ENCODE data around the gene NSG1.

Gene NSG1

DNA sequence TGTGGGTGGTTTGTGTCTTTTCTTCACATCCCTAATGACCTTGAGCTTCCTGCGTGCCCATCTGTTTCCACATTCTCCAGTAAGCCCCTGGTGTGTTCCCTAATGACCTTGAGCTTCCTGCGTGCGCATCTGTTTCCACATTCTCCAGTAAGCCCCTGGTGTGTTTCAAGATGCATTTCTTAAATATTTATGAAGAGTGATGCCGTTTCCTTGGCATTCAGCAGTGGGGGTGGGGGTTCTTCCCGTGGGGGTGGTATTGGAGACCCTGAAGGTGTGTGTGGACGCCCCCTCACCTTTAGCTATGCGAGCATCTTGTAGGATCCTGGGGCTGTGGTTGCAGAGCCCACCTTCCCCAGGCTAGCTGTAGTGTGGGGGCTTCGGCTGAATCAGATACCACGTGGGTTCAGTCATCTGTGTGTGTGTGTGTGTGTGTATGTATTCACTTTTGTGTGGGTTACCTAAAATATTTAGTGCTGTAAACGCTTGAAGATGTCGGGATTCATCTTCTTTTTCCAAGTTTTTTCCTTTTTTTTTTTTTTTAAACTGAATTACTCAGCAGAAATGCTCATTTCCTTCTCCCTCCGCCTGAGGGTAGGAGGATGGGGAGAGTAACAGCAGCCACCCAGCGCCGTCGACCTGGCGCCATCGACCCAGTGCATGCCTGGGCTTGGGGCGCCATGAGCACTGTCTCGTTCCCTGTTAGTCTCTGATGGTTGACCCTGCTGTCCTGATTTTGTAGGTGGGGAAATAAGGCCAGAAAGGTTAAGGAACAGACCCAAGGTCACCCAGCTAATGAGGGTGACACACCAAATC lies 9.9 kb downstream of the NSG1 start:
- DNase-seq = no peak

DNA sequence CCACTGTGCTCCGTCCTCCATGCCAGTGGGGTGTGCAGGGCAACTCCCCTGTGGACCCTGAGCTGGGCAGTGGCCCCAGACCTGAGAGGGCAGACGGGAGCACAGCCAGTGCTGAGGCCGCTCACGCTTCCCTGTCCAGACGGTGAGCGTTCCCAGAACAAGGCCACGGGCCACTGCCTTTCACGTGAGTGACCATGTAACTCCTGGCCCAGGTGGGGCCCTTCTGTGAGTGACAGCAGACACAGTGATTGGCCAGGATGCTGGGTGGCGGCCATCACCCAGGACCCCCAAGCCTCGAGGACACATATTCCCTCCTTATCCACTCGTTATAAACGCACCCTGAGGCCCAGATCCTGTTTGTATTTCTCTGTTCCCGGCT lies 10.5 kb downstream of the NSG1 start:
- DNase-seq = no peak

DNA sequence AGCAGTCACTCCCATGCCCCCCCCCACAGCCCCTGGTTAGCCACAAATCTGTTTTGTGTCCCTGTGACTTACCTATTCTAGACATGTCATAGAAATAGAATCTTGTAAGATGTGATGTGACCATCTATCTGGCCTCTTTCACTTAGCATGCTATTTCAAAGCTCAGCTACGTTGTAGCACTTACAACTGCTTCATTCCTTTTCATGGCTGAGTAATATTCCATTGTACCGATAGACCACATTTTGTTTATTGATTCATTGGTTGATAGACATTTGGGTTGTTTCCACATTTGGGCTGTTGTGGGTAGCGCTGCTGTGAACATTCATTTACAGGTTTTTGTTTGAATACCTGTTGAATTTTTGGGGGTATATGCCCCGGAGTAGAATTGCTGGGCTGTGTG lies 11.5 kb downstream of the NSG1 start:
- no peak for DNase-seq

DNA sequence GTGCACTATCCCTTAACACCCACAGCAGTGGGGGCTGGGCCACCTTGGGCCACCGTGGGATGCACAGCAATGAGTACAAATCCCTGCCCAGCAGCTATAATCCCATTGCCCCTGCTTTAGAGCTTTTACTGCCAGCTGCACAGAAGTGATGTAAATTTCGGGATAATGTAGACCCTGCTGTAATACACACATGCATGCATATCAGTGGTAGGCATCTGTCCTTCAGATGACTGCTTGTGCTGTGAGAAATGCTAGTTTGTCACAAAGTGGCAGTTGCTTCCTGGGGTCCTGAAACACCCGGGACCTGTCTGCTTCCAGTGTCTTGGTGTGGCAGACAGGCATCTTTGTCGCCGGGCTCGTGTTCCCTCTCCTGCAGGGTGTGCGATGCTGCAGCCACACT lies 14.1 kb downstream of the NSG1 start:
- no peak for DNase-seq

DNA sequence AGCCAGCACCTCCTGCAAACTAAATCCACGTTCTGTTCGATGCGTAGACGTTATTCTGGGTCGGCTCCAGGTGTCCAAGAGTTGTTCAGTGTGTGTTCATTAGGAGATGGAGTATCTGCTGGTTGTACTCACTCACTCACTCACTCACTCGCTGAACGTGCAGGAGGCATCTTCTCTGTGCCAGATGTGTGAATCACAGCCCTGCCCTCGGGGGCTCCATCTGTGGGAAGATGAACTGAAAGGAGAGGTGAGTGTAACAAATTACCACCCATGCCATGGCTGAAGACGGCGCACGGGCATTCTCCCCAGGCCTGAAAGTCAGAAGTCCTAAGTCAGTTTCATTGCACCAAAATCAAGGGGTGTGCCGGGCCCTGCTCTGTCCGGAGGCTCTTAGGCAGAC lies 16.1 kb downstream of the NSG1 start:
- DNase-seq = no peak

DNA sequence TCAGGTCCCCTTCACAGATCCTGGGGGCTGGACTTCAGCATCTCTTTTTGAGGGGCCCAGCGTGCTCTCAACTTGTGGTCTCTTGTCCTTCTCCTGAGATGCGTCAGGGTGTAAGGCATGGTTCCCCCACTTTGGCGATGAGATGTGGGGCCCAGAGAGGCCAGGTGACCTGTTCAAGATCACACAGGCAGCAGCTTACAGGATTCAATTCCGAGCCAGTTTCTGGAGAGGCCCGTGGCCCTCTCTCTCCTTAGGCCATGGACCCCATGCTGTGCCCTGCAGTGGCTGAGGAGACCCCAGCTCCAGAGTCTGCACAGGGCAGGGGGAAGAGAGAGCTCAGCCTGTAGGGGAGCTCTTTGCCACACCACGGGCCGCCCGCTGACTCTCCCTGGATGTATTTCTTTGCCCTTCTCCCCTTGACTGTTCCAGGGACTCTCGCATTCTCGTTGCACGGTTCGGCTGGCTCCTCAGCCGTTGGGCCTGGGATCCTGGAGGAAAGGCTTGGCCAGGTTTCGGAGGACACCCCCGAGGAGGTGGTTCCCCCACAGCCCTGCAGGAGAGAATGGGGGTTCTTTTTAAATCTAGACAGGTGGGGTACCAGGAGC lies 18.6 kb downstream of the NSG1 start:
- DNase-seq = no peak

DNA sequence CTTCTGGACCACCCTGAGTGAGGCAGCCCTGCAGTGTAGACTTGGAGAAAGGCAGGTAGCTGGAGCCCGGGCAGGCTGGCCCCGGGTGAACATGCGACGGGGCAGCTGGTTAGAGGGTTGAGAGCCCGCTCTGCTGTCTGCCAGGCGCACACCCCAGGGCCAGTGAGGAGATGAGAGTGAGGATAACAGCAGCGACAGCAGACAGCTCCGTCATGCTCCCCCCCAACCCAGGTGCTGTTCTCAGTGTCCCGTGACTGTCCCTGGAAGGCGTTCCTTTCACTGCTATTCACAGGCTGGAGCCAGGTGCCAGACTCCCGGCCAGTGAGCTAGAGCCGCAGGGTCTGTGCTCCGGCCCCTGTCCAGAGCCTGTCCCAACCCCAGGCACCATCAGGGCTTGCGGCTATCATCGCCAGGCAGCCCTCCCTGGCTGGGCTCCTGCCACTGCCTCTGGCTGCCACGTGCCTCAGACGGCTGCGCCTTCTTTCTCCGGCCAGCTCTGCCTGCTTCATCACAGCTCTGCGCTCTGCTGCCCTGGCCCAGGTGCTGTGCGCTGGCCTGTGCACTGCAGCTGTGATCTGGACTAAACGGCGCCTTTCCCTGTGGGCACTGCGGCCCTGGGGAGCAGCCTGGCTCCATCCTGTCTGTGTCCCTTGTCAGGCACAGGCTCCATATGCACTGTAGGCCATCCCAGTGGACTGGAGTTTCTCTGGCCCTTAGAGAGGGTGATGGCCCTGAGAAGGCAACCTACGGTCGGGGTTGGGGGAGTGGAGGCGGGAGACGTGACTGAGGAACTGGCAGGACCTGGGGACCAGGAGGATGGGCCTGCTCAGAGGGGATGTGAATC lies 19.8 kb downstream of the NSG1 start:
- DNase-seq = no peak

DNA sequence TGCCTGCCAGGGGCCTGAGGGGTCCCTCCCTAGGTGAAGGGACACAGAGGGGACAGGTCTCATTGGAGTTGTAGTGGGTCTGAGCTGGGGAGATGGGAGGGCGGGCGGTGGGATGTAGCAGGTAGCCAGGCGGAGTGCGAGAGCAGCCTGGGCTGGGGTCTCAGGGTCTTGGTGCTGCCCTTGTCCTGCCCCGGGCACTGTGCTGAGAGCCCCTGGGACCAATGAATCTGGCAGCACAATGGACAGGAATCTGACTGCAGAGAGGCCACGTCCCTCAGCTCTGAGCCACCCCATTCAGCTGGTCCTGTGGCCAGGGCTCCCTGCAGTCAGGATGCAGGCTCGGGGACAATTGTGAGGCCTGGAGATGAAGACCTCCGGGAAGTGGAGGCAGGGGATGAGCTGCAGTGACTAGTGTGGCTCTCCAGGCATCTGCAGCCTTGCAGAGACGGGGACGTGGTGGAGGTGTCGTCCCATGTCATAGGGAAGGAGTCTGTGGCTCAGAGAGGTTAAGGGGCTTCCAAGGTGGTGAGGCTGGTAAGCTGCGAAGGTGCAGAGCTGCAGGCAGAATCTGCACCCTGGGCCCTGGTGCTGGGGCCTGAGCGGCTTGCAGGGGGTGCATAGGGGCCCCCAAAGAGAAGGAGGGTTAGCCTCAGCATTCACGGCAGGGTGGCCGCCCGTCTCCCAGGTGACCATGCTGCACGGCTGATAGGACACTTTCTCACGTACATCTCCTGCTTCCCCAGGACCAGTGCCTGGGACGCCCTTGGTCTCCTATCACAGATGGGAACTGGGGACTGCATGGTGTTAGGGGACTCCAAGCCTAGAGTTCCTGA lies 20.6 kb downstream of the NSG1 start:
- DNase-seq = no peak

DNA sequence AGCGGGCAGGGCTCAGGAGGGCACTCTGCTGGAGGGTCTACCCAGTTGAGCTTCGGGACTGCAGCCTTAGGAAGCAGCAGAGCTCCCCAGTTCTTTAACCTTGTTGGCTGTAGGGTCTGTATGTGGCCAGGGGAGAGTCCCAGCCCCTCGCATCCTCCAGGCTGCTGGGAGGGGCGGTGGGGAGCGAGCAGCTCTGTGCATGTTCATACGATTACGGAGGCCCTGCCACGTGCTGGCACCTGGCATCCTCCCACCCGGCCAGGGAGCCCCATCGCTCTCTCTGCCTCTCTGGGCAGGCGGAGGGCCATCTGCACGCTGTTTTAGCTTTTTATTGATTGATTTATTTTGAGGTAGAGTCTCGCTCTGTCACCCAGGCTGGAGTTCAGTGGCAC lies 21.2 kb downstream of the NSG1 start:
- DNase-seq = no peak

DNA sequence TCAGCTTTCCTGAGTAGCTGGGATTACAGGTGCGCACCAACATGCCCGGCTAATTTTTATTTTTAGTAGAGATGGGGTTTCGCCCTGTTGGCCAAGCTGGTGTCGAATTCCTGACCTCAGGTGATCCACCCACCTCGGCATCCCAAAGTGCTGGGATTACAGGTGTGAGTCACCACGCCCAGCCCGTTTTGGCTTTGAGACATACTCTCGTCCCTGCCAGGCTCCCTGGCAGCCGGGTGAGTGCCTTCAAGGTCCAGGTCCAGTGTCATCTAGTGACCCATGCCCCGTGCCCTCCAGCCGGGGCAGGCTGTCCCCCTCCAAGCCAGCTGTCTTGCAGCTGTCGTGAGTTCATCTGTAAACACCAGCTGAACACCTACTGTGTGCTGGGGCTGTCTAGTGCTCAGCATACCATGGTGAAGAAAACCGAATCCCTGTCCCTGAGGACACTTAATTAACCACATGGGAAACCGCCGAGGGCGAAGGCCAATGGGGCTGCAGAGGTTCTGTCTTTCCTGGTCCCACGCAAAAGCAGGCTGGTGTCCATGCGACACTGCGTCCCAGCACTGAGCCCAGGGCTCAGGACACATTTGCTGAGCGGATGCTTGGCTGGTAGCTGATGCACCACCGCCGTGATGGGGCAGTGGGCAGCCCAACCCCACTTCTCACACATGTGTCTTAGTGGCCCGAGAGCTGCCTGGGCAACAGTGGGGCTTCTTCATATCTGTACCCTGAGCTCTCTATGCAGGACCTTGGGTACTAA lies 21.9 kb downstream of the NSG1 start:
- no peak for DNase-seq

DNA sequence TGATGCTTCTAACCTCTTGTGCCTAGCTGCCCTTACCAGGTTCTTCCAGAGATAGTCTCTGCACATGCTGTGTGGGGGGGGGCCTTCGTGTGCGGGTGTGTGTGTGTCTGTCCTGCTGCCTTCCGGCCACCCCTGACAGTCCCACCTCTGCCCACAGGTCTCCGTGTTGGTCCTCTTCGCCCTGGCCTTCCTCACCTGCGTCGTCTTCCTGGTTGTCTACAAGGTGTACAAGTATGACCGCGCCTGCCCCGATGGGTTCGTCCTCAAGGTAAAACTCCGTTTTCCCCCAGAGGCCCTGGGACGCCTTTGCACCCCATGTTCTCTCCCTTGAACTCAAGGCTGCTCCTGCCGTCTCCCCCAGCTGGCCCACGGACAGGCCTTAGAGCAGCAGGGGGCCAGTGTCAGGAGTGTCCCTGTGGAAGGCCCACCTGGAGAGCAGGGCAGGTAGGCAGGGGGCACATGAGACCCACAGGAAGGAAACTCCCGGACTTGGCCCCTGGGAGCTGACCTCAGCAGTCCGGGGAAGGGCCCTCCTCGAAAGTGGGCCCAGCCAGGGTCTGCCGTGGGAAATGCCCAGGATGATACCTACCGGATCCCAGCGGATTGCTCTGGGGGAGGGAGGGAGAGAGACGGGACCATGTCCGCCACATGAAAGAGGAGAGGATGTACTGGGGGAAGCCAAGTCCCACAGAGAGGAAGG lies 22.7 kb downstream of the NSG1 start:
- no peak for DNase-seq

DNA sequence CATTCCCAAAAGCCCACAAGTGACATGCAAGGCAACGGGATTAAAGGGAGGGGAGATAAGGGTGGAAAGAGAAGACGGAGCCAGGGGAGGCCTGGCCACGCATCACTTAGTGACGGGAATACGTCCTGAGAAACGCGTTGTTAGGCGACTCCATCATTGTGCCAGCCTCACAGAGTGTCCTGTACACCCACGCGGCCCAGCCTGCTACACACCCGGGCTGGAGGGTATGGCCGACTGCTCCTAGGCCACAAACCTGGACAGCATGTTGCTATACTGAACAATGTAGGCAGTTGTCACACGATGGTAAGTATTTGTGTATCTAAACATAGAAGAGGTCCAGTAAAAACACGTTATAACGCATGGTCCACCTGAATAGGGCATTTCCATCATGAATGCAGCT lies 23.4 kb downstream of the NSG1 start:
- no peak for DNase-seq

DNA sequence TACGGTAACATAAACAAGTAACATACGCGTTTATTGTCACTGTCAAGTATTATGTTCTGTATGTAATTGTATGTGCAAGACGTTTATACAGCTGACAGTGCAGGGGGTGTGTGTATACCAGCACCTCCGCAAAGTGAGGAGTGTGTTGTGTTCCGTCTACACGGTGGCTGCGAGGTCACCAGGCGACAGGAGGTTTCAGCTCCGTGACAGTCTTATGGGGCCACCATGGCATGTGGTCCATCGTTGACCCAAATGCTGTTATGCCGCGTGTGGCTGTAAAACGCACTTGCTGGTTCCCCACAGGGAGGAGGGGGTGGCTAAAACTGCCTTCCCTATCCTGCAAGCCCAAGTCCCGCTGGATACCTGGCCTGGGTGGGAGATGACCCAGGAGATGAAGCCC lies 25.0 kb downstream of the NSG1 start:
- DNase-seq = no peak

DNA sequence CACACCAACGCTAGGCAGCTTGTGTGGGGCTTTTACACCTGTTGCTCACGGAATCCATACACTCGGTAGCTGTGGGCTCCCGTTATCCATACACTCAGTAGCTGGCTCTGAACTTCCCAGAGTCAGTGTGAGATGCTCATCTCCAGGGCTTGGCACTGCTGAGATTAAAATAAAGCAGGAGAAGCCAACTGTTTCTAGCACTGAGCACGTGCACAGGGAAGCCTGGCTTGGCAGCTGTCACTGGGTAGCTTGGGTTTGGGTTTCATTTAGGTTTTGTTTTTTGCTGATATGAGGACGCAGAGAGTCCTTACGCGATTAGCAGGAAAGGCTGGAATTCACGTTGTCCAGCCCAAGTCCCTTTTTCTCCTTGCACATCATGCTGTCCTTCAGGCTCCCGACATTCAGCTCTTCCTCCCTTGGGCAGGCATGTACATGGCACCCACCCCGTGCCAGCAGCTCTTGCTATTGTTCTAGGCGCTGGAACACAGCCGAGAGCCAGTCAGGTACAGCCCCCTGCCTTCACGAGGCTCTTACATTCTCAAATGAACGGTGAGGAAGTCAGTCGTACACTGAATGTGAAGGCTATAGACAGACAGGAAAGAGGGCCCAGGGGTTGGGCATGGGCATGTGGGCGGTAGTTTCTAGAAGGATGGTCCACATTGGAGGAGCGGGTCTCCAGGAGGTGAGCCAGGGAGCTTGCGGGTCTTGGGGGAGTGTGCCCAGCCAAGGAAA lies 25.9 kb downstream of the NSG1 start:
- DNase-seq = no peak

DNA sequence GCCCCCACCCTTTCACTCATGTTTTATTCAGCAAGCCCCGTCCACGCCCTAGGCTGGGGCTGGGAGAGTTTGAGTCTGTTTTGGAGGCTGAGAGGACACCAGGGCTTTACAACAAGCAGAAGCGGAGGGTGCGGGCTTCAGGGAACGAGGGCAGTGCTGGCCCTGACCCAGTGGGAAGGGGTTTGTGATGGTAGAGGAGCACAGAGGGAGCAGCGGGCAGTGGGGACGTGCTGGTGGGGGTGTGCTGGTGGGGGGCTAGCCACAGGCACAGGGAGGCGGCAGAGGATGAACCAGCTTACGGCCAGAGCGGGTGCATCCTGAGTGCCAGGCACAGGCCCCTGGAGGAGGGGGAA lies 26.4 kb downstream of the NSG1 start:
- DNase-seq = no peak

DNA sequence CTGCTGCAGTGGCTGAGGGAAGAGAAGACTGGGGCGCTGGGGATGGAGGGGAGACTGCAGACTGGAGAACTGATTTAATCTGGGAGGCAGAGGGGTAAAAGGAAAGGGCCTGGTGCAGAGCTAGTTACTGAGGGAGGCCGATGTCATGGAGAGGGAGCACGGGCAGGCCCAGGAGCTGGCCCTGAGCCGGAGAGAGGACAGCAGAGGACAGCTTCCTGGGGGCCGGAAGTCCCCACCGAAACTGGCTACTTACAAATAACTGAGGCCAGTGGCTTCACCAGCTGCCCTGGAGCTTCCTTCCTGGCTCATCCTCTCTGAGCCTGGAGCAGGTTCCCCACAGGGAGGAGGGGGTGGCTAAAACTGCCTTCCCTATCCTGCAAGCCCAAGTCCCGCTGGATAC lies 26.9 kb downstream of the NSG1 start:
- no peak for DNase-seq

DNA sequence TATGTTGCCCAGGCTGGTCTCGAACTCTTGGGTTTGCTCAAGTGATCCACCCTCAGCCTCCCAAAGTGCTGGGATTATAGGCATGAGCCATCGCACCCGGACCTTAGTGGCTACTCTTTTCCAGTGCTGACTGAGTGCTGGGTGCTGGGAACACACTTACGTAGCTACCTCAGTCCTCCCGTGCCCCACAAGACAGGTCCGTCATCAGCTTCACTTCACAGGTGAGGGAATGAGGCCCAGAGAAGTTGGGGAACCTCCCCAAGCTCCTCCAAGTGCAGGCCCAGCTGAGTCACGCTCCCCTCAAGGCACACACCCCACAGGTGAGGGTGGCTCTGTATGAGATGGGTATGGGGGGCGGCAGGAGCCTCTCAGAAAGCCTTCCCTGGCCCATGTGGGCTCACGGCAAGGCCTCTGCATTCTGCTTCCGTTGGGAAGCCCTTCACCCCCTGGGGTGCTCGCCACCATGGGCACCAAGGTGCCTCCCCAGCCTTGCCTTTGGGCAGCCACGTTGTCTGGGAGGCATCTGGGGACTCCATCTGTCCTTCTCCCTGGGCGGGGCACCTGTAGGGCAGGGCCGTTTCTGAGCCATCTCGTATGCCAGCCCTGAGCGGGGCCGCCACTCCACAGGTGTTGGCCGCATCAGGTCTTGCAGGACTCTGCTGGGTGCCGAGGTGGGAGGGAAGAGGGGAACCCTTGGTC lies 28.4 kb downstream of the NSG1 start:
- DNase-seq = no peak

DNA sequence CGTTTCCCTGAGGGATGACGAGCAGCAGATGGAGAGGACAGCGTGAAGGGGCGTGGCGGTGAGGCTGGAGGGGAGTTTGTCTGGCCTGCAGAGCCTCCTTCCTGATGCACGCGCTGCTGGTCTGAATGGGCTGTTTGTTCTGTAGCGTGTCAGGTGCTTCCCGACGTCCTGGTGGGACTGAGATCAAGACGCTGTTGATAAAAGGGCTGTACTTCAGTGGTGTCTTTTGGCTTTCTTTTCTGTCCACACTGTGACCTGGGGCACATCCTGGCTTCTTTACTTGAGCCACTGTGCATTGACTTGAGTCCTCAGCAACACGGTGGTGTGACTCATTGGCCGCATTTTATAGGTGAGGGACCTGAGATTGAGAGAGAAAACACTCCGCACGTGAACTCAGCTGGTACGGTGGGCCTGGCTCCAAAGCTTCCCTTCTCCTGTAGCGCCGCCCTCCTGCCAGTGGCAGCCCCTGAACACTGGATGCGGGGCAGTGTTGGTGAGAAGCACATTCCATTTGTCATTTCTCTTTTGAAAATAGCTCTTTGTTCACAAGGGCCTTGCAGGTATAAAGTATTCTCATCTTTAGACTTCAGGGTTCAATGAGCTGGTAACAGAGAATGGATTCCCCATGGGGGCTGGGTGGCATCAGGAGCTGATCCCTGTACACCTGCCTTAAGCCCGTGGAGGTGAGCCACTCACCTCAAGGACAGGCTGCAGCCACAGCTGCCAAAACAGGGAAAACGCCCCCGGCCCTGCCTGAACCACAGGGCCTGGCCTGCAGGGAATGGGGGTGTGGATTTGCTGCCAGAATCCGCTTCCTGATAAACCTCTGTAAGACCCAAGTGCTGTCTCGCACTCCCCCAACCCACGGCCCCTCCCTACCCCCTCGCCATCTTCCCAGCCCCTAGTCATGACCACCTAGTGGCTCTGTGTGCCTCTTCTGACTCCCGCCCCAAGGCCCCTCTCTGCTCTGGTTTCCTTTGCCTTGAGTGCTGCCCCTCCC lies 29.2 kb downstream of the NSG1 start:
- DNase-seq = no peak

DNA sequence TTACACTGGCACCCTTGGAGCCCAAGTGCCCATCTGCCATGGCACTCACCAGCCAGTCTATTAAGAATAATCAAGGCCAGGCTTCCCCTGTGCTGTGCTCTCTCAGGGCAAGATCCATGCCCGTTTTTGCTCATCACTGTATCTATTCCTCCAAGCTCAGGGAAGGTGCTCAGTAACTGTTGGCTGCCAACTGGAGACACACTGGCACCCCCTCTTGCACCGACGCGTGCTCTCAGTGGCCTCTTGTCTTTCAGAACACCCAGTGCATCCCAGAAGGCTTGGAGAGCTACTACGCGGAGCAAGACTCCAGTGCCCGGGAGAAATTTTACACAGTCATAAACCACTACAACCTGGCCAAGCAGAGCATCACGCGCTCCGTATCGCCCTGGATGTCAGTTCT lies 30.1 kb downstream of the NSG1 start:
- no peak for DNase-seq

Measured in activated naive CD4-positive, alpha-beta T cell (primary cell).